GM18858 (cell line): ENCODE data around the gene SERPINA4.
"Not testable (repeated sequence)": the region's sequence is repeated elsewhere in the genome, so short reads cannot be mapped to it uniquely, and the experiment has no call there.

Experiments used
- ATAC-seq: cut with Tn5 transposase; IDR thresholded peaks from one replicate; pipeline ENCODE4 v1.9.1; 2021; ENCODE audit not compliant: unreplicated experiment

SERPINA4 gene

DNA sequence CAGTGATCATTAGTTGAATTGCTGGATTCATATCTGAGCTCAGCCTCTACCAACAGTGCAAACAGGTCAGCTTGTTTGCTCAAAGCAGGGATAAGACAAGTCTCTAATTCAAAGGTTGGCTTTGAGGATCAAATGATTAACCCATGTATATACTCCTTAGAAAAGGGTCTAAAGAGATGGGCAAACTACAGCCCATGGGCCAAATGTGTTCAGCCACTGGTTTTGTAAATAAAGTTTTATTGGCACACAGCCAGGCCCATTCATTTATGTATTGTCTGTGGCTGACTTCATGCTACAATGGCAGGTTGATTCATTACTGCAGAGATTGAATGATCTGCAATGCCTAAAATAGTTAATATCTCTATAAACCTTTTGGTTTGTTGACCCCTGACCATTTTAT is 3.1 kb downstream of the SERPINA4 start:
- ATAC-seq: no peak

DNA sequence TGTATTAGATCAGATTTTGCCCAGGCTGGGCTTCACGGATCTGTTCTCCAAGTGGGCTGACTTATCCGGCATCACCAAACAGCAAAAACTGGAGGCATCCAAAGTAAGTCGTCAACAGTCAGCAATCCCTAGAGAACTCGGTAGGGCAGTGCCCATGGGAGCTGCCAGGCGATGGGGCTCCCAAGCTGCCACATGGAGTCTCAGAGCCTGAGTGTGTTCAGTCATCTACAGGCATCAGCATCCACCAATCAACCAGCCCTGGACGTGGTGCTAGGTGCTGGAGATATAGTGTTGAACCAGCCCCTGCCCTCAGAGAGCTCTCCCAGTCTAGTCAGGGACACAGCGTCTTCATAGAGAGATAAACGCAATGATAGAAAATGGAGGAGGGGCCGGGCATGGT is 6.9 kb downstream of the SERPINA4 start:
- ATAC-seq: no peak

DNA sequence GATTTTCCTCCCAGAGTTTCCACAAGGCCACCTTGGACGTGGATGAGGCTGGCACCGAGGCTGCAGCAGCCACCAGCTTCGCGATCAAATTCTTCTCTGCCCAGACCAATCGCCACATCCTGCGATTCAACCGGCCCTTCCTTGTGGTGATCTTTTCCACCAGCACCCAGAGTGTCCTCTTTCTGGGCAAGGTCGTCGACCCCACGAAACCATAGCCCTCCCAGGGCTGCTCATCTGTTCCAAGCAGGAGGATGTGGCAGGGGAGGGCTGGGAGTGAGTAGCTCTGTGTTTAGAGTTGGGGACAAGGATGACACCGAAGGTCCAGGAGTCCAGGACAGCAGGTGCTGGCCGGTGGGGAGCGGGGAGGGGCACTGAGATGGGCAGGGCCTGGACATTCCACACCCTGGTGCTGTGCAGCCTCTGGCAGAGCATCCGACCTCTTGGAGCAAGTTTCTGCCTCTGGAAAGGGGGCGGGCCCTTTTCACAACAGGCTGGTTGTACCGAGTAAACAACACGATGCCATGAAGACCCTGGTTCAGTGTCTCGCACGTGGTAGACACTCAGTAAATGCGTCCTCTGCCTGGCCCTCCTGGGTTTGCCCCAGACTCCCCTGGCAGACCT is 8.2 kb downstream of the SERPINA4 start:
- no peak for ATAC-seq

DNA sequence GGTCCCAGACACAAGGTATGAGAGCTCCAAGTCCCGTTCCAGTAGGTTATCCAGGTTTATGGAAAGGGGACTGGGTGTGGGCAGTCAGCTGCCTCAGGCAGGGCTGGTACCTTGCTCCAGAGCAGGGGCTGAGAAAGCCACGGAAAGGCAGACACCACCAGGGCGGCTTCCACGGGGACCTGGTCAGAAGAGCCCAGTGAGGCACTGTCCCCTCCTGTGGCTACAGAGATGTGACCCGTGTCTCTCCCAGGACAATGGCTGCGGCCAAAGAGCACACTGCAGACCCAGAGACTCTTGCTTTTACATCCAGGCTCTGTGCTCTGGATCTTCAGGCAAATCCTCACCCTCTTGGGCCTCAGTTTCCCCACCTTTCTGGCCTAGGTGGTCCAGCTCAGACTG is 8.8 kb downstream of the SERPINA4 start:
- ATAC-seq: no peak

DNA sequence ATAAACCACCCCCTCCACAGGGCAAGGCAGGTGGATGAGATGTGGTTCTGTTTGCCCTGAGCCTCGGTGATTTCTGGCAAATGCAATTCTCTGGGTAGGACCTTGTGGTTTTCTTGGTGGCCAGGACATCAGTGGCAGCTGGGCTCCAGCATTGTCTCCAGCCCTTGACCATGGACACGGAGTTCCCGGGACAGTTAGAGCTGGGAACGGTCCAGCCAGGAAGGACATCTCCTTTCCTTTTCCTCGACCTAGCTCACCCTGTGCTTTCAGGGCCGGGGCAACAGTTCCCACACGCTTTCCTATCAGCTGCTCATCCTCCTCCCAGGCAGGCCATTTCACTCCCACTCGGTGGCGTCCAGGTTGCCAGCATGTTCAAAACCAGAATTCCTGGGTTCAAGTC is 9.2 kb downstream of the SERPINA4 start:
- ATAC-seq: no peak

DNA sequence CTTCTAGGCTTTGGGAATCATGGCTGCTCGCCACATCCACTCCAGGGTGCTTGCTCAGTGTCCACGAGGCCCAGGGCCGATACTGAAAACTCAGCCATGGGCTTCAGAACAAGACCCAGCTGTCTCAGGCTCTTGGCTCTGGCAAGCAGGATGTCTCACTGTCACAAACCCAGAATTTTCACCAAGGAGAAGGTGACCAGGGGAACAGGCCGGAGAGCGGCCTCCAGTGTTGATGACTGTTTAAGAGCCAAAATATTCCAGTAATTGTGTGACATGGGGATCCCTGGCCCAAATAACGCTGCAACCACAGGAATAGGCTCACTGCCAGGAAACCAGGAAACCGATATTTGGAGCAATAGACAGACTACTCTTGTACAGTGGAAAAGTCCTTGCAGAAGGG is 10.2 kb downstream of the SERPINA4 start:
- no peak for ATAC-seq

DNA sequence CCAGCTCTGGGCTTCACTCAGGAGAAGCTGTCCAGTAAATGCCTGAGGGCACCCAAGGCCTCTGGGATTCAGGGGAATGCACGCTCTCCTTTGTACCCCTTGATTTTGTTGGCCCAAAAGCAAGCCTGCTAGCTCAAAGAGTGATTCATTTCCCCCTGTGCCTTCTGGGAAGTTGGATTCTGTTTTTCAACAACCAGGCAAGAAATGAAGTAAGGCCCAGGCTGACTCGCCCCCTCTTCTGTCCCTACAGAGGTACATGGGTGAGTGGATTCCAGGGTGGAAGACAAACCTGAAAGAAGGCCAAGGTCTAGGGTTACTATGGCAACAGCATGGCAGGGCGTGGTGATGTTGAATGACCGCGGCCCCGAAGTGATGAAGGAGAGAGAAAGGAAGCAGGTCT is 10.7 kb downstream of the SERPINA4 start:
- ATAC-seq: no peak

DNA sequence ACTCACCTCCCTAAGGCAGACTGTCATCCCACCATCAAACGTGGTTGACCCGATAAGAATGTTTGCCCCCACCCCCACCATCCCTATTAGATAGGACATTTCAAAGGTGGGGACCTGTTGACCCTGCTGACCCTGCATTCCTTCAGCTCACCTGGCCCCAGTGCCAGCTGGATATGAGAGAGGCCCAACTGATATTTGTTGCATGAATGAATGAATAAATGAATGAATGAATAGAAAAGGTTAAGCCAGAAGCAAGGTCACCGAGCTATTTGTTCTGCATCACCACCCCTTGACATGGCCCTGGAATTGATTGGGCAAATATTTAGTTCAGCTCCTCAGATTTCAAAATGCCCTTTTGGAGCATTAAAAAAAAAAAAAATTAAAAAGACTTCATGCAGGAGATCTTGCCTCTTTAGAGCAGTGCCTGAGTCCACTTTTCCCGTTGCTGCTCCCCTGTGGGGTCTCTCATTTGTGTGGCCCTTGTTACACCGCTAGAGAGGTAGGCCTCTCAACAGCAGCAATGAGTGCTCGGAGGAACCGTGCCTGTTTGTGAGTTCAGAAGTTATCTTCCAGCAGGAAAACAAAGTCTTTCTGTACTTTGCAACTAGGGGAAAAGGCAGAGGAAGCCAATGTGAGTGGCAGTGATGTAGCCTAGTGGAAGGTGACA is 11.5 kb downstream of the SERPINA4 start:
- ATAC-seq: no peak

DNA sequence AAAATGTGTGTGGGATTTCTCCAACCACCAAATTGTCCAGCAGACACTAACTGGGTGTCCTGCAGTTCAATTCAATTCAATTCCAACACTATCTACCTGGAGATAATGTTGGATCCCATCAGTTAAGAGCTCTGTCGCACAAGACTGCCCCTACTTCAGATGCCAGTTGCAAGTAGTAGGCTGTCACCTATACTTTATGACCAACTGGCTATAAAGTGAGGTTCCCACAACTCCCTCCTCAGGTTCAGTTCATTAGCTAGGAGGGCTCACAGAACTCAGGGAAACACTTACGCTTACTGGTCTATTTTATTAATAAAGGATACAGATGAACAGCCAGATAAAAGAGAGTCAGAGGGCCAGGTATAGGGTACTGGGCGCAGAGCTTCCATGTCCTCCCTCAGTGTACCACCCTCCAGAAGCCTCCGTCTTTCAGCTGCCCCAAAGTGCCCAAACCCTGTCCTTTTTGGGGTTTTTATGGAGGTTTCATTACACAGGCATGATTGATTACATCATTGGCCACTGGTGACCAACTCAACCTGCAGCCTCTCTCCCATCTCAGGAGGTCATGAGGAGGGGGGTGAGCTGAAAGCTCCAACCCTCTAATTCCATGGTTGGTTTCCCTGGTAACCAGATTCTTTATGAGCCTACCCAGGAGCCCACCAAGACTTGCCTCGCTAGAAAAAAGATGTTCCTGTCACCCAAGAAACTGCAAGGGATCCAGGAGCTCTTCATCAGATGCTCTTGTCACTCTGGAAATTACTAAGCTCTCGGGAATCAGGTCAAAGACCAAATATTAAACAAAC is 12.4 kb downstream of the SERPINA4 start:
- ATAC-seq: no peak

DNA sequence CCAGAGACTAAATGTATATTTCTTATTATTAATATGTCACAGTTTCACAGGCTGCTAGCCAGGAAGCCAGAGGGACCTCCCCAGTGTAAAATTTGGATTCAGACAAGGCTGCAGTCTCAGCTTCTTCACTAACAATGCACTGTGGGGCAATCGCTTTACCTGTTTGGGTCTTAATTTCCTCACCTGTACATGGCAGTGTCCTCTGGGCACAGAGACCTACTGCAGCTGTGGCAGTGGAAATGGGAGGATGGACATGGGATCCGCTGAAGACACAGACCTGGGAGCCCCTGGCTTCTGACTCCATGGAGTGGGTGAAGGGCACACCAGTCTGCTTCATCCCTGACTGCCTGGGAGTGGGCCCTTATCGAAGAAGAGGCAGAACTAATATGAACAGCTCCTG is 13.1 kb downstream of the SERPINA4 start:
- no peak for ATAC-seq

DNA sequence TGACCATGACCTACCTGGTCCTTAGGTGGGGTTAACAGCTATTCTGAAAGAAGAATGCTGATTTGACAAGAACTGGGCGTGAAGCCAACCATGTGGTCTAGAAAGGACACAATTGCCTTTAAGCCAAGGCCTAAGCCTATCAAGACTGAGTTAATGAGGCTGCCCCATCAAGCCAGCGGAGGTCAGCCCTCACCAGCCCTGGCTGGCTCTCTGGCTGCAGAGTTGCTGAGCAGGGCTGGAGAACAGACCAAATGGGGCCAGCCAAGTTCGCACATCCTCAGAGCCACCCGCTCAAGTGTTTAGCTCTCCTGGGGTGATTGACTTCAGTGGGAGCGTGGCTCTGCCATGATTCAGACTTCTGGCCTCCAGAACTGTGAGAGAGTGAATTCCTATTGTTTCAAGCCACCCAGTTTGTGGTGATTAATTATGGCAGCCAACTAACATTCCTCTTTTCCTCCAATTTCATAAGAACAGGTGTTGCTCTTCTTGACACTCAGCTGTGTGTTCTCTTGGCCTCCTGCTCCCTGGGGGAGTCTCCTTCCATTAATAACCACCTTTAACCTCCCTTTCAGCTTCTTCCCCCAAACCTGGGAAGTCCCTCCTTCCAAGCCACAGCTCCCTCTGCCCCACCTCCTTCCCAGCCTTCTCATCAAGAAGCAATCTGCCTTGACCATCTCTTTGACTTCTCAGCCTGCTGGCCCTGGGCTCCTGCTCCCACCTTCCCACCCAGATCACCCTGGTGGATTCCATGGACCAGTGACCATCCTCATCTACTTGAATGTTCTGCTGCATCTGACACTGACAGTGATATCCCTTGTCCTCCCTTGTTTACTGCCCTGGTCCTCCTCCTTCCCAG is 14.7 kb downstream of the SERPINA4 start:
- no peak for ATAC-seq

DNA sequence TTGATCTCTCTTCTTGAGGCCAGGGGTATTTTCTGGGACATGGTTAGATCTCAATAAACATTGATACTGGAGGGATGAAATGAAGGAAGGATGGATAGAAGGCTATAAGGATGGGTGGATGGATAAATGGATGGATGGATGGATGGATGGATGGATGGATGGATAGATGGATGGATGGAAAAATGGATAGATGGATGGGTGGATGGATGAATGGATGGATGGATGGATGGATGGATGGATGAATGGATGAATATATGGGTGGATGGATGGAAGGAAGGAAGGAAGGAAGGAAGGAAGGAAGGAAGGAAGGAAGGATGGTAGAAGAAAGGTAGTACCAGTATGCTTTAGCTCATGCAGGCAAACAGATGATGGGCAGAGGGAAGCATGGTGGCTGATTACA is 16.2 kb downstream of the SERPINA4 start:
- not testable (repeated sequence) for ATAC-seq

DNA sequence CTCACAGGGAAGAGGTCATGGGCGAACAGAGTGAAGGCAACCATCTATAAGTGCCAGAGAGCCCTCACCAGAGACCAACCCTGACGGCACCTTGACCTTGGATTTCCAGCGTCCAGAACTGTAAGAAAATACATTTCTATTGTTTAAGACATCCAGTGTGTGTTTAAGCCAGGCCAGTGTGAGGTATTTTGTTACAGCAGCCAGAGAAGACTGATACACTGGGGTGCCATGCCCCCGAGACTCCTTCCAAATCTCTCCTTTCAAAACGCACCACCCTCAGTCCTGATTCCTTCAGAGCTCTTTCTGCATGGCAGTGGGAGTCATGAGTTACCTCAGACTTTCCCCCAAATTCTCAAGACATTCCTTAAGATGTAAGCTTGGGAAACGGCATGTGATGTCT is 17.5 kb downstream of the SERPINA4 start:
- no peak for ATAC-seq

DNA sequence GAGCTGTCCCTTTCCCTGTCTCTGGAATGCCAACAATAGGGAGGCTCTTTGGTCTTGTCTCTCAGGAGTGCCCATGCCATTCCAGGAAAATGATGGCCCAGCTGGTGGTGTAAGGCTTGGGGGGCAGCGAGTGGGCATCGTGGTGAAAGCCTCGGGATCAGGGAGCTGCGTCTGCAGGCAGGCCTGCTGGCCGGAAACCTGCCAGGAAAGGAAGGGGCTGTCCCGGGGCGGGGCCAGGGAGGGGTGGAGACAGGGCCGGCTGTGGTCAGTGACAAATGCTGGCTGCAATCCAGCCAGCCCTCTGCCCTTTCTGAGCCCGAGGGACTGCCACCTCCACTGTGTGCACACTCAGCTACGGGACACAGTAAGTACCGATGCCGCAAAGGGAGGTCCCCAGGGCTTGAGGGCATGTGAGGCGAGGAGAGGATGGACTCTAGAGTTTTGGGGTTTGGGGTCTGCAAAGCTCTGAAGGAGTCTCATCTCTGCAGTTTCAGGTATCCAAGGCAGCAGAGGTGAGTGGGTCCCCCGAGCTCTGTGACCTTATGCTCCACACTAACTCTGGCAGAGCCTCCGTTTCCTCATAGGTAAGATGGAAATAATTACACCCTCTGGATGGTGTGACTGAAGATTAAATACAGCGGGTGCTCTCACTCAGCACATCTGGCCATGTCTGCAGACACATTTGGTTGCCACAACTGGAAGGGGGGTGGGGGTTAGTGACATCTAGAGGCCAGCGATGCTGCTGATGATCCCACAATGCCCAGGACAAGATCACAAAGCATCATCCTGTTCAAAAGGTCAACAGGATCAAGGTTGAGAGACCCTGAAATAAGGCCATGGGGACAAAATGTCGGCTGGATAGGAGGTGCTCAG is 20.1 kb downstream of the SERPINA4 start, which contains the start of gene SERPINA5:
Gene SERPINA5 (plus strand): TSS at position 300 of the 873 bp plus-strand sequence. CDS start 5,937 bp downstream, outside the sequence.
- no peak for ATAC-seq

DNA sequence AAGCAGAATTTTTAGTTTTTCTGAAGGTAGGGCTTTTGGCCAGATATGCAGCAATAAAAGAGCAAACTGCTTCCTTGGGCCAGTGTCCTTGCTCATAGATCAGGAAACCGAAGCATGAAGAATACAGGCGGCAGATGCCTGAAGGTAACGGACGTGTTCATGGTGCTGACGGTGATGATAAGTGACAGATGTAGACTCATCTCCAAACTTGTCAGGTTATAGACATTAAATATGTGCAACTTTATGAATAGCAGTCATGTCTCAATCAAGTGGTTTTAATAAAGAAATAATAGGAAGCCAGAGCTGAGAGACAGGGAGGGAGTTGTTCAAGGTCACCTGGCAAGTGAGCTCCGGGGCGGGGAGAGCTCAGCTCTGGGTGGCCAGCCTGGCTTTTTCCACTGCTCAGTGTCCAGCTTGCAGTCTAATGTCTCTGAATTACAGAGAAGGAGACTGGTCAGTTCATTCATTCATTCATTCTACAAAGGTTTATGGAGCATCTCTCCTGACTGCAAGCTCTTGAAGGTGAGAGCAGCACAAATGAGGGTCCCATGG is 21.0 kb downstream of the SERPINA4 start:
- no peak for ATAC-seq

DNA sequence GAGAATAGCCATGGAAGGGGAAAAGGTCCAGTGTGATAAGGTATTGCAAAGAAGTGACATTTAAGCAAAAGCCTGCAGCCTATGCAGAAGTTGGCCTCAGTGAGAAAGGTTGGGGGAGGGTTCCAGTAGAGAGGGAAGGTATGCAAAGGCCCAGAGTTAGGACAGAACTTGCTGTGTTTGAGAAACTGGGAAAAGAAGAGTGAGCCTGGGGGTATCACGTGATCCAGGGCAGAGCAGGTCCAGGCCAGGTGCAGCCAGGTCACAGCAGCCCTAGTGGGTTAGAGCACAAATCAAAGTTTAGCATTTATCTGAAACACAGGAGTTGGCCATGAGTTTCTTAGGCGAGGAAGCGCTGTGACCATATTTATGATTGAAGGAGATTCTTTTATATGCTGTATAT is 21.6 kb downstream of the SERPINA4 start:
- ATAC-seq: no peak

DNA sequence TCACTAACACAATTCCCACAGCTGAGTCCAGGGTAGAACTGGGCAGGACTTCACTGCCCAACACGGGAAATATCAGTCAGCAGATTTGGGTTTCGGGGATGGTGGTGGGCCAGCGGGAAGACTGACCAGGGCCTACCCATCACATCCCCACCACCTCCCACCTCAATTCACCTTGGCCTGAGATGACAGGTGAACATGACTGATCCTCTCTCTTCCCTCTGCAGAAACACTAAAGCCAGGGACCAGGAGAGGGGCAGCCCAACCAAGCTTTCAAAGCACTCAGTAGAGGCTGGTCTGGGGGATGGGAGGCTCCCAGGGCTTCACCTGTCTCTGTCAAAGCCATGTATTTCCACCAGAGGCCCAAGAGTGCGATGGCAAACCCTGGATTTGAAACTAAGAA is 22.3 kb downstream of the SERPINA4 start:
- no peak for ATAC-seq

DNA sequence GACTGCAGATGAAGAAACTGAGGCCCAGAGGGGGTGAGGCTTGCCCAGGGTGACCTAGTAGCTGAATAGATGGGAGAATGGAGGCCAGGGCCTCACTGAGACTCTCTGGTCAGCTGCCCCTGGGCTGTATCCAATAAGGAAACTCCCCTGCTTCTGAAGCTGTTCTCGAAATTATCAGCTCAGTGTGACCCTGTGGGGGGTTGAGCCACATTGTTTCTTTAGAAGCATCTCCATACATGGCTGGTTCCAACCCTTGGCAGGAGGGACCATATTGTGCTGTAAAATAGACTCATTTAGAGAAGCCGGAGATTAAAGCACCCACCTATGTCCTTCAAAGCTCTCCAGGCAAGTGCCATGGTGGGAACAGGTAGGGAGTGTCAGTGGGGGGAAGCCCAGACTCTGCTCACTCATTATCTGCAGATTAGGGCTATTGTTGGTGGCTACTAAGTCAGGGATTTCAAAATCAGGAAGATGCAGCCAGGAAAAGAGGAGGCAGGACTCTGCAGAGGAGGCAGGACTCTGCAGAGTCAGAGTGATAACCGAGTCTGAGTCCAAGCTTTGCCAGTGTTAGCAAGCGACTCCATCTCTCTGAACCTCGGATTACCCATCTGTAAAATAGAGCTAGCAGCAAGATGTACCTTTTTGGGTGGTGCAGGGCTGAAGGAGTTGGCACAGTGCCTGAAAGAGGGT is 23.5 kb downstream of the SERPINA4 start:
- no peak for ATAC-seq

DNA sequence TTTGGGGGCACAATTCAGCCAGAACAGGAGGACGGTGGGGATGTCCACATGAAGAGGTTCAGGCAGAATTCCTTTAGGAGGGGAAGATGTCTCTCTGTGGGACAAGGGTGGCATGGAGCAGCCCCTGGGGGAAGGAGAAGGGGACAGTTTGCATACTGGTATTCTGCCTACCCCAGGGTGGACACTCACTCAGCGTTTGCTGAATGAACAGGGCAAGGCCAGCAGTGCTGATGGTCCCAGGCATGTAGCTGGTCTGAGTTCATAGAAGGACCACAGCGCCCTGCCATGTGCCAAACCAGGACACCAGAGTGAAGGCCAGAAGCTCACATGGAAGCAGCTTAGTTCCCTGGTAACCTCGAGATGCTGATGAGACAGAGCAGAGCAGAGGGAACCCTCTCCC is 25.4 kb downstream of the SERPINA4 start:
- no peak for ATAC-seq
